Fibroblast of skin of abdomen (primary cell): ENCODE results near the gene GYS2.
A peak's percentile ranks its signal among the peaks of the same experiment; 100 is the strongest.
"Not testable (repeated sequence)": the region's sequence is repeated elsewhere in the genome, so short reads cannot be mapped to it uniquely, and the experiment has no call there.

Source experiments
- DNase-seq: peaks from one replicate; pipeline ENCODE4 v3.0.0-alpha.2; 2013

The GYS2 gene

DNA sequence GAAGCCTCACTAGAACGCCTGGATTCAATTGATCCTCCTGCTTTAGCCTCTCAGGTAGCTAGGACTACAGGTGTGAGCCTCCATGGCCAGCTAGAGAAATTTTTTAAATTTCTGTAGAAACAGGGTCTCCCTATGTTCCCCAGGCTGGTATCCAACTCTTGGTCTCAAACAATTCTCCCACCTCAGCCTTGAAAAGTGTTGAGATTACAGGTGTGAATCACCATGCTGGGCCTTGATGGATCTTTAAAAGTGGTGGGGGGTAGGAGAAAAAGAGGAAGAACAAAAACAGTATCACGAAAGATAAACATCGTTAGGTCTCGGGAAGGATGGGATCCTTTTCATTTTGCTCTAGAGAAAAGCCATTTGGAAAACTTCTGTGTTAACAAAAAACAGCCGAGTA is 4.5 kb downstream of the GYS2 start:
- DNase-seq = no peak

DNA sequence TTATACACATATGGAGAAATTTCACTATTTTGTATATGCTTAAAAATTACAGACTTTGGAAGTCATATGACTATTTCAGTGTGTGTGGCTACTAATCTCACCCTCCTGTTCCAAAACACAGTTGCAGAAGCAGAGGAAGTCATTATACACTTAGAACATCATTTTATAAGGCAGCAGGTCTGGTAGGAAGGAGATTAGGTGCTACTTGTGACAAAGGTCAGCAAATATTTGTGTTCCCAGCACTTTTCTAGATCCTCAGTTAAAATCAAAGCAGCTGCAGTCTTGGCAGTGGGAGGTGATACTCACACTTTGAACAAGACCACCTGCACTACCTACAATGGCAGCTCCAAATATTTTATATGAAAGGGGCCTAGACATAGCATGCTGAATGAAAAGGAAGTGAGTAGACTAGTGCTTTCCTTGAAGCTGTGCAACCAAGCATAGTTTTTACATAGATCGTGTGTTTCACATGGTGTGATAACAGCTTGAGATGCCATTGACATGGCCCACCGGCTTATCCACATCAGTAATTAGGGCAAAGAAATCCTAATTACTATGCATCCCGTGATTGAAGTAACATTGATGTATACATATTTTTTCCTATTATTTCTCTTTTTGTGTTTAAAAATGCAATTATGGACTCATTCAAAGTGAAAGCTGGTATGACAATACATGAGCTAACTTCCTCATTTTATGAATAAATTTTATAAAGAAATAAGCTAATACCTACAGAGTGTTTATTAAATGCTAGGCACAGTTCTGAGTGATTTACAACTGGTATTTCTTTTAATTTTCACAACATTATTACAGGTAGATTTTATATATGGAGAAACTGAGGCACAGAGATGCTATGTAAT is 5.3 kb downstream of the GYS2 start:
- no peak for DNase-seq

DNA sequence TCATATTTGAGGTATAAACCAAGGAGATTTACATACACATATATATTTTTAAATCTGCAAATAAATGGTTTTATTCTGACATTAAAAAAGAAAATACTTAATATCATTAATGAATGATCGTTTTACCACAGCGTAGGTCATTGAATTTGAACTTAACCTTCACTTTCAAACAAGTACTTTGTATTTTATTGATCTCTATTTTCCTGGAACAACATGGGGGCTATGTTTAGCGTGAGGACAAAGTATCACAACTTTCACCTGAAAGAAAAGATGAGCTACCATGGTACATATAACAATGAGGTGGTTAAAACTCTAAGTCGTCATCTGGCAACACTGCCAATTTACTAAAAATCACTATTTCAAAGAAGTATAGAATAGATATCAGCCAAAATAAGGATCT is 6.0 kb downstream of the GYS2 start:
- DNase-seq = no peak

DNA sequence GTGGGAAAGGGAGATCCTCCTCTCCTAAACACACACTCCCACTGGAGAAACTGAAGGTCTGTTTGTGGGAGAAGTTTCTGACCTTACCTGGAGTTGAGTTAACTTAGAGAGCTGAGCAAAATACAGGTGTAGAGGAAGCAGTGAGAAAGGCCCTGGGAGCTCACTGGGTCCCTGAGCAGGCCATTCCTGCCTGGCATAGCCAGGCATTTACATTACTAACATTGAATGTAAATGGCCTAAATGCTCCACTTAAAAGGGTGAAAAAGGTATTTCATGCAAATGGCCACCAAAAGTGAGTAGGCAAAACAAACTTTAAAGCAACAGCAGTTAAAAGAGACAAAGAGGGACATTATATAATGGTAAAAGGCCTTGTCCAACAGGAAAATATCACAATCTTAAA is 9.3 kb downstream of the GYS2 start:
- DNase-seq = not testable (repeated sequence)

DNA sequence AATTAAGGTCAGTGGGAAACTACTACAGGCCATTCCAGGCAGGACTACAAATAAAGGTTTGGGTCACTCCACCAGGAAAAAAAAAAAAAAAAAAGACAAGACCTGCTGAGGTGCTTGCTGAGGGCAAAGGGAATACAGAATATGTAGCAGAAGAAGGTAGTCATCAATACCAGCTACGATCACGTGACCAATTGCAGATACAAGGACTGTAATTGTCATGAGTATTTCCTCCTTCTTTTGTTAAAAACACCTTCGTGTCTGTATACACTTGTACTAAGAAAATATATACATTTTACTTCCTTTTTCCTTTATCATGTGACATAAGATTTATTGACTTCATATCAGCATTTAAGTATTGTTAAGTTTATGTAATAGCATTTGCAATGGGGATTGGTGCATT is 19.2 kb downstream of the GYS2 start:
- DNase-seq = no peak

DNA sequence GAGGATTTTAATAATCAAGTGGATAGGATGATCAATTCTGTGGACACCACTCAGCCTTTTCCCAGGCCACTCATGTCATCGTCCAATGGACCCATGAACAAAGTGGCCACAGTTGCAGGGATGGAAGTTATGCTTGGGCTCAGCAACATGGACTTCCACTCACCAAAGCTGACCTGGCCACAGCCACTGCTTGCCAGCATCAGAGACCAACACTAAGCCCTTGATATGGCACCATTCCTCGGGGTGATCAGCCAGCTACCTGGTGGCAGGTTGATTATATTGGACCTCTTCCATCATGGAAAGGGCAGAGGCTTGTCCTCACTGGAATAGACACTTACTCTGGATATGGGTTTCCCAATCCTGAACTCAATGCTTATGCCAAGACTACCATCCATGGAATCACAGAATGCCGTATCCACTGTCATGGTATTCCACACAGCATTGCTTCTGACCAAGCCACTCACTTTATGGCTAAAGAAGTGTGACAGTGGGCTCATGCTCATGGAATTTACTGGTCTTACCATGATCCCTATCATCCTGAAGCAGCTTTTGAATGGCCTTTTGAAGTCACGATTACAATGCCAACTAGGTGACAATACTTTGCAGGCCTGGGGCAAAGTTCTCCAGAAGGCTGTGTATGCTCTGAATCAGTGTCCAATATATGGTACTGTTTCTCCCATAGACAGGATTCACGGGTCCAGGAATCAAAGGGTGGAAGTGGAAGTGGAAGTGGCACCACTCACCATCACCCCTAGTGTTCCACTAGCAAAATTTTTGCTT is 20.1 kb downstream of the GYS2 start:
- DNase-seq = not testable (repeated sequence)

DNA sequence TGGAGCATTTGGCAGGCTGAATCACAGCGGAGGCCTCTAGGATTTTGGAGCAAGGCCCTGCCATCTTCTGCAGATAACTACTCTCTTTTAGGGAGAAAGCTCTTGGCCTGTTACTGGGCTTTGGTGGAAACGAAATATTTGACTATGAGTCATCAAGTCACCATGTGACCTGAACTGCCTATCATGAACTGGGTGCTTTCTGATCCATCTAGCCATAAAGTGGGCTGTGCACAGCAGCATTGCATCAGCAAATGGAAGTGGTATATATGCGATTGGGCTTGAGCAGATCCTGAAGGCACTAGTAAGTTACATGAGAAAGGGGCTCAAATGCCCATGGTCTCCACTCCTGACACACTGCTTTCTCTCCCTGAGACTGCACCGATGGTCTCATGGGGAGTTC is 21.1 kb downstream of the GYS2 start:
- DNase-seq = no peak

DNA sequence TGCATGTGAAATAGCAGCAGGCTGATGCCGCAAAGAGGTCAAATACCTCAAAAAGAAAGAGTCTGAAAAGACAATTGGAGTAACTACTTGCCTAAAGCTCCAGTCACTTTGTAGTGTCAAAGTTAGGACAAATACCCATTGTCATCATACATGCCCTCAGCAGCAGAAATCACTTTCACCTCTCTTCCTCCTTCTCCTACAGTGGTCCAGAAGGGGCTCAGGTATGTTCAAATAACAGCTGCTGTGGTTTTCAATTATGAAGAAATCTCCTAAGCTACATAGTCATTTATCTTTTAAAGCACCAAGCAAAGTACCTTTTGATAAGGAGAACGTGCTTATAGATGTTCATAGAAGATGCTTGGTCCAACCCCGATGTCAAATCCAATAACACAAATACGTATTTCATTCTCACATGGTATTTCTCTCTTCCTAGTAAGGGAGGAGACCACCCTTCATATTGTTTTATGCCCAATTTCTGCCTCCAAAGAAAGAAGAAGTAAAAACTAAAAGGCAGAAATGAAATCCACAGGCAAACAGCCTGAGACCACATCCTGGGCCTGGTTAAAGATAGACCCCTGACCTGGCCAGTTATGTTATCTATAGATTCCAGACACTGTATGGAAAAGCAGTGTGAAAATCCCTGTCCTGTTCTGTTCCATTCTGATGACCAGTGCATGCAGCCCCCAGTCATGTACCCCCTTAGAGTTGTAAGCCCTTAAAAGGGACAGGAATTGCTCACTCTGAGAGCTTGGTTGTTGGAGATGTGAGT is 23.7 kb downstream of the GYS2 start:
- no peak for DNase-seq

DNA sequence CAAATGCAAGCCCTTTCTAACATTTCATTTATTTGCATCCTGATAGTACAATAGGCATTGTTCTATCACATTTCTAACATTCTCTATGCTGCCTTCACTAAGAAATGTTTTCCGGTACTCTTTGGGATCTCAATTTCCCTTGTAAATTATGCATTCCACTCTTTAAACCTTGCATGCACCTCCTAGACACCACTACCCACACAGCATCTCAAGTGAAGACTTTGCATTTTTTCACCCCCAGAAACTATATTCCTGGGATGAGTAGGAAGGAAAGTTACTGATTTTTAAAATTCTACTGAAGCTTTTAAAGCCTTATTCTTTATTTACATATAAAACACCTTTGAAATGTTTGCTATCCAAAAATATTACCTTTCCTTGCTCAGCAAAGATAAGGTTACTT is 27.1 kb downstream of the GYS2 start:
- no peak for DNase-seq

DNA sequence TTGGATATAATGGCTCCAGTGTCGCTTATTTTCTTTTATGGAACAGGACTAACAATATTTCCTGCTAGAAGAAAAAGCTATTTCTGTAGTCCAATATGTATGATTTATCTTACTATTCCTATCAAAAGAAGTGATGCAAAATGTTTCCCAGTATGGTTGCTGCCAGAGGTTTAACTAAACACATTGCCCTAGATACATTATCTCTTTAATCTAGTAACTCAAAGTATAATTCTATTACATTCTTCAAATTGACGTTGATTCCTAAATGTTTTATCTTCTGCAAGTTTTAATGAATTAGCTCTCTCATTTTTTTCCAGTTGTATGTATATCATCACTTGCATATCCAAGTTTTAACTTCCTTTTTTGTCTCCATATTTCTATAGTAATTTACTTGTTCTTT is 28.2 kb downstream of the GYS2 start:
- DNase-seq = no peak

DNA sequence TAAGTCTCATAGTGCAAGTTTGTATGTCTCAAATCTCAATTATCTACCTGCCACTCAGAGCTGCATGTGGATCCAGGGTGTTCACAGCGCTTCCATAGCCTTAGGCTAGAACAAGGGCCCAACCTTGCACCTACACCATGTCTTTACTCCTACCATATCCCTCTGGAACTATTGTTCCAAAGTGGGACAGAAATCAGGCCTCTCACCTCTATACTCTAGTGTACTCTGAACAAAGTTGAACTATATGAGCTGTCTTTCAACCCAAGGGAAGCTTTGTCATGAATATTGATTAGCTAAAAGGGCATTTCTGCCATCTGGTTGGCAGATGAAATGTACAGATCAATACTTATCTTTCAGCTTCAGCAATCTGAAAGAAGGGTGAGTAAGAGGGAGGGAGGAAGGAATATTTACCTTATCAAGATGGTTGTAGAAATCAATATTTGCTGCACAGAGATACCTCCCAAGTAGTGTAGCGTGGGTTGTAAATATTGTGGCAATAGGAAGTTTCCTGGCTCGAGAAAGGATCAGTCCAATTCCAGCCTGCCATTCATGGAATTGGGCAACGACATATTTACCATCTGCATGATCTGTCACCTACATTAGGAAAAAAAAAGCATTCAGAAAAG is 30.8 kb downstream of the GYS2 start:
- DNase-seq = no peak

DNA sequence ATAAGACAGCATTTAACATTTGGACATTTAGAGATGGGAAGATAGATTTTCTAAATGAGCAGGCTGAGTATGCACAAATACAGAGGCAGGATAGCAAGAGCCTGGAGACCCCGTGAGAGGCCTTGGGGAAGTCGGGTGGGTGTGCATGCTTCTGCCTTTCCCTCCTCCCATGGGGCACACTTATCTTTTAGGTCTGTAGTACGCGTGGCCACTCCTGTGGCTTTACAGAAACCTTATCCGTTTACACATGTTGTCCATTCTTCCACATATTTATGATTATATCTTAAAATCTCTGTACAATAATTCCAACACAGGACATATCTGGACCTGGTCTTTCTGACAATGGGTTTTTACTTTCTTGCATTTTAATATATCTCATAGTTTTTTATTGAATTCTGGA is 33.6 kb downstream of the GYS2 start:
- no peak for DNase-seq

DNA sequence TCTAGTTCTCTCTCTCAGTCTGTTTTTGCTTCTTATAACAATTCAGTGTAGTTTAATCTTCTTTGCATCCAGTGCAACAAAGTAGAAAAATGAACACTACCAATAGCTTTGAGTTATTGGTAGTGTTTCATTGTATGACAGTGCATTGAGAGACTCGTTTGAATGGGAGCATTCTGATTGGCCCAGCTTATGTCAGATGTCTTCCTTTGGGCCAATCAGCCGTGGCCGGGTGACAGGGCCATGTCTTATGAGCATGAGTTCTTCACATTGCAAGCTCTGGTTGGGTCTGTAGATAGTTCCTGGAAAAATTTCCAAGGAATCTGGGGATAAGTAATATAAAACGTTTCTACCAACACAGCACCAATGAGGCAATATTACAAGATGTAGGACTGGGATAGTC is 36.5 kb downstream of the GYS2 start:
- no peak for DNase-seq

DNA sequence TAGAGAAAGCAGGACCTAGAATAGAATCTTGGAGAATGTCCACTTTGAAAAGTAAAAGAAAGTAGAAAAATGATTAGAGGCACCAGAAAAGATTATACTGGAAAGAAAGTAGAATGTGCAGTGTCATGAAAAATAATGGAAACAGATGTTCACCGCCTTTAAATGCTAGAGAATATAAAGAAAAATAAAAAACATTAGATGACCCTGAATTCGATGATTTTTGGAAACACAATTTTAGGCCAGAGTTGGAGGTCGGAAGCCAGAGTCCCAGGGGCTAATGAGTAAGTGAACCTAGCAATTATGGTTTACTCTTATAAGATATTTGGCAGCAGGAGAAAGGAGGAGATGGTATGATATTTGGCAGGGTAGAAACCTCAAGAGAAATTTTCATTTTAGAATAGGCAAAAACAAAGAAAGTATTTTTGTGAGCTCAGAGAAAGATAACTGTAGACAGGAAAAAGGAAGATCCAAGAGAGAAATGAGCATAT is 37.7 kb downstream of the GYS2 start:
- DNase-seq = no peak

DNA sequence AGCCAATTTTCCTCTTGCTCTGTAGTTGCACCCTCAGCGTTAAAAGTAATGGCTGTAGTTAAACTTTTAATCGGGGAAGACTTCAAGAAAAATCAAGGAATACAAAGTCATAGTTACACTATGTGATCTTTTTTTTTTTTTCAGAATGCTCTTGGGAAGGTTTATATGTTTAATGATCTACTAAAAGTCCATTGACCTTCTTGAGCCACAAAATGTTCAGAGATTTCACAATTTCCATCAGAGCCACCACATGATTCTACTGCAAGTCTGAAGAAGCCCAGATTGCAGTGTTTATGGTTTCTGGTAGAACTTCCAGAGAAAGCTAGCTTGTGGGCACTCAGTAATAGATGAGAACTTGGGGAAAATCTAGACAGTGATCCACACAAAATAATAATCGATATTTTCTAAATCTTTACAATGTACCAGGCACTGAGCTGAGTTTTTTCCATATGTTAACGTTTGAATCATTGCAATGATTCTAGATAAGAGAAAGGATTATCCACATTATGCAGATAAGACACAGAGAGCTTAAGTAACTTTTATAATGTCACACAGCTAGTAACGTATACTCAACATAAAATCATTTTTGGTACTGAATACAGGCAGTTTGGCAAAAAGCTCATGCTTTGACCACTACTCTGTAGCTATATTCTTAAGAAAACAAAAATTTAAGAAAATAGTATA is 38.3 kb downstream of the GYS2 start:
- no peak for DNase-seq

DNA sequence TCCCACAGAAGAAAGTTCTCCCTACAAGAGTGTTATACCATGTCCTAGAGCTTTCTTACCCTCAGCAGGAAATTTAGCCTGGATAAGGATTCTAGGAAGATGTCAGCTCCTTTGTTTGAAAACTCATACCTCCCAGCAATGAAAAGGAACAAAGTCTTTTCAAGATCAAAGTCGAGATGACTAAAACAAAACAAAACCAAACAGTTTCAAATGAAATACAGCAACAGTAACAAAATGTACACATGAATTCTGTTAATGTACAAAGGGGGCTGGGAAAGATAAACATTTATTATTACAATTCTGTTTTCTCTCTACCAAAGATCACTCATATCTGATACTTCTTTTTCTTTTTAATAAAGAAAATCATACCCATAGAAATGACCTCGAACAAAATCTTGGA is 41.8 kb downstream of the GYS2 start:
- DNase-seq = no peak

DNA sequence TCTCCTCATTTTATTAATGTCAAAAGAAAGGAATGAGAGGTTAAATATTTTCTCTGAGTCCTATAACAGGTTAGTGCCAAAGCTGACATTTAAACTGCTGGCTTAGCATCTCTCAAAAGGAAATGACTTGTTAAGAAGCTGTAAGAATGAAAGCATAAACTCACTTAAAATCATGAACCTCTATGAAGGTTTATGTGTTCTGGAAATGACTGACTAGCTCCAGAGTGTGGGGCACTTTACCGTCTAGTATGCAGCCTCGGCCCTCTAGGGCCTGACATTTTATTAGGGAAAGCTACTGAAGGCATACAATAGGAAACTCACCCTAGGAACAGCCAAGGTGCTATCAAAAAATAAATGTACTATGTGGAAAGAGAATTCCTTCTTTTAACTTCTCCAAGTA is 43.5 kb downstream of the GYS2 start:
- no peak for DNase-seq

DNA sequence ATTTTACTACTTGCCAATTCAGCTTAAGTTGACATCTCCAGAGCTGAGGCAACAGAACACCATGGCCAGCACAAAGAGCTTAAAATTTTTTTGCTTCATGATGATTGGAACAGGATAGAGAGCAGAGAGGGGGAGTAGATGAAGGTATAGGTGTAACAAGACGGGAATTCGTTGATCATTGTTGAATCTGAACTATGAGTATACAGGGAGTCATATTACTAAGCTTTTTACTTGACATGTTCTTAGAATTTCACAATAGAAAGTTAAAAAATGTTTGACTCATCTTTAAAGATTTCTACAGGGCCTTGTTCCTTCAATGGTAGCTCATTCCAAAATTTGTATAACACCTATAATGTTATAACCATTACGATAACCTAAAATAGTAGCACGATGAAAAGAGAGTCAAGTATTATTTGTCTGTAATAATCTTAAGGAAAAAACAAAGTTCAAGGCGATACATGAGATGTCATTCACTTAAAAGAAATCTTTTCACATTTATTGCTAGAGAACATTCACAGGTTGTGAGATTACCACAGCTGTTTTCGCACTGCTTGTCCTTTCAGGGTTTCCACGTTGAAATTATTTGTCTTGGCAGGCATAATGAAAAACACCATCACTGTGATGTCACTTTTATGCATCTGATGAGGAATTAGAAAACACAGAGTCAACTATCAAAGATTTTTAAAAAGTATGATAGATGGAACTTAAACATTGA is 44.6 kb downstream of the GYS2 start:
- peak; percentile 2 for DNase-seq

DNA sequence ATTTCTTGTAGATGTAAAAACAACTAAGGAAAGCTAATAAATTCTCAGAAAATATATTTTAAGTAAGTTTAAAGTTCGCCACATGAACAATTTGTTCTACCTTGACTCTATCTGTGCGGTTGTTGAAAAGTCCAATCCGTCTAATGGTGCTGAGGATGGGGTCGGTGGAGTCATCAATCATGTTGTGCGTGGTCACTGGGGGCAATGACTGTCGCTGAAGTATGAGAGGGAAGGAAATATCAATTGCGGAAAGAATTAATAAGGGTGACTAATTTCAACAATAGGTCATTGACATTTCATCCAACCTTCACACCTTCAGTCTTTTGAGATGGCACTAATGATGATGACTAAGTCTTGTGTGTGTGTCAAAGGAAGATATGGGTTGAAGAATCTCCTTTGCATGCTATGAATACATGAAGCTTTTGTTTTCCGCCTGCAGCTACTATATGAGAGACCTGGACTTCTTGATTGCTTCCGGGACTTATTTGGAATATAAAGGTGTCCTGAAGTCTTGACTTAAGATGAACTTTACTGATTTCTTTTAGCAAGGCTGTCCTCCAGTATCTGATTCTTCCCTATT is 46.5 kb downstream of the GYS2 start:
- DNase-seq = no peak

DNA sequence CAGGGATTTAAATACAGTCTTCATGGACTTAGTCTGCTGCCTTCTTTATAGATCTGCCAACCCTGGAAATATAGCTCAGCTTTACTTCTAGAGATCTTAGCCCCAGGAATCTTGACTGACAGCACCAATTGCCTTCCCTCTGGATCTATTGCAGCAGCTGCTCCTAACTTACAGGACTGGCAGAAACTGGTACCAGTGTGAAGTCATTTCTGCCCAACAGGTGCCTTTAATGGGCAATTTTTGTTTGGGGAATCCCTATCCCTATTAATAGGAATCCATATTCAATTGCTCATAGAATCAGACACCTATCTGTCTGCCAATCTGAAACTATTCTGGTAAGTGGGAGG is 51.3 kb downstream of the GYS2 start:
- no peak for DNase-seq
